SJSA1 (cell line): ENCODE measurements around the gene UNC13C. TPM values are rescaled to one million over a fixed set of nuclear protein-coding genes. Genes with fewer than 3 reads are reported as not detected.

Source experiments
- DNase-seq, 2 experiments: peaks; one replicate each; pipeline ENCODE4 v3.0.0-alpha.2; 2015 to 2020; ENCODE audit warnings: low spot score in 2 of 2, low read depth in 1 of 2
- H3K27ac ChIP-seq: fragments of 250-450 bp; sonication (Bioruptor Pico); 2 replicates; pipeline ENCODE4 v1.5.1; 2020; ENCODE audit warnings: mild to moderate bottlenecking, moderate library complexity
- H3K27me3 ChIP-seq: fragments of 250-450 bp; sonication (Bioruptor Pico); replicated peaks from 2 replicates; pipeline ENCODE4 v1.5.1; 2020; ENCODE audit warnings: mild to moderate bottlenecking, moderate library complexity
- H3K36me3 ChIP-seq: fragments of 250-450 bp; sonication (Bioruptor Pico); 2 replicates; pipeline ENCODE4 v1.5.1; 2020; ENCODE audit warnings: mild to moderate bottlenecking
- H3K4me1 ChIP-seq: fragments of 250-450 bp; sonication (Bioruptor Pico); replicated peaks from 2 replicates; pipeline ENCODE4 v1.6.1; 2021; ENCODE audit warnings: mild to moderate bottlenecking
- H3K4me3 ChIP-seq: fragments of 250-450 bp; sonication (Bioruptor Pico); 2 replicates; pipeline ENCODE4 v1.5.1; 2020; ENCODE audit warnings: mild to moderate bottlenecking
- H3K9me3 ChIP-seq: fragments of 250-450 bp; sonication (Bioruptor Pico); replicated peaks from 2 replicates; pipeline ENCODE4 v1.5.1; 2020; ENCODE audit warnings: mild to moderate bottlenecking
- total RNA-seq: library from RNA; depleted of rRNA; stranded (reverse); fragments of >200 nt; shearing (Covaris generic); gene quantifications from 2 replicates; pipeline ENCODE4 v1.2.3, GENCODE V29; 2014

The UNC13C gene
- total RNA-seq, 1 experiment from 2014 or later, result not detected

DNA sequence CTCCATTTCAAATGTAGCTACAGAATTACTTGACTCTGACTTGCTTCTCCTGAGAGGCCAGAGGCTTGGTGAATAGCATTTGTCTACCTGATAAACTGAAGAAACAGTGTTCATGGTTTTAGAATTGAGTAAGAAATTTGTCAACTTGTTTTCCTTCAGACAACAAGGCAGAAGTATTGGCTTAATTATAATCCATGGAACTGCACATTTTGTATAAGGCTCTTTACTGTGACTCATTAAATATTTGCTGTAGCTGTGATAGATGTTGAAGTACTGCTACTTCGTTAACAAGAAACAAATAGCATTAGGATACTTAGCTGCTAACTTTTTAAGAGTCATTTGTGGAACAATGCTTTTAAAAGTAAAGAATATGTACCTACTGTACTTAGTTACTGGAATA is 4.6 kb downstream of the UNC13C start:
- H3K4me1 ChIP-seq, result no peaks in the 10 kb centered on the region
- H3K27ac ChIP-seq, result no peak overlapping the region
- H3K4me3 ChIP-seq, result no peak overlapping the region
- 0 out of 2 replicates have a peak, but pooled peaks cover 2% of the 10 kb centered on the region for H3K9me3 ChIP-seq
- H3K27me3 ChIP-seq, result peaks cover 4% of the 10 kb centered on the region
- H3K36me3 ChIP-seq, result no peaks in the 10 kb centered on the region
- DNase-seq, result no peak

DNA sequence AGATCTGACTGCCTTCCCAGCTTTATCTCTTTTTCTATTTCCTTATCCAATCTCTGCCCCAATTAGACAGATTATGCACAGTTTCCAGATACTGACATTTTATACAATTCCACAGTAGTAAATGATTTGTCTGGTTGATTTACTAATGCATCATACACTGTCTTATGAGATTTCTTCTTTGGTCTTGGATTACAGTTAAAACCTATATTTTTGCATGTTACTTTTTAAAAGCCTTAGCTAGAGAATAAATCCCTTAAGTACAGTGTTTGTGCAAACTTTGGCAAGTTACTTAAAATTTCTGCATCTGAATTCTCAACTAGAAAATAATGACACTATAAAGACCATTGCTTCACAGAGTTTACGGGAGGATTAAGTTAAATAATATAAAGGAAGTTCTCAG is 6.0 kb downstream of the UNC13C start:
- DNase-seq, result no peak
- H3K36me3 ChIP-seq, result no peaks in the 10 kb centered on the region
- no peaks in the 10 kb centered on the region for H3K4me1 ChIP-seq
- H3K27me3 ChIP-seq, result peaks cover 4% of the 10 kb centered on the region
- no peak overlapping the region for H3K4me3 ChIP-seq
- H3K9me3 ChIP-seq, result 0 out of 2 replicates have a peak, but pooled peaks cover 2% of the 10 kb centered on the region
- no peak overlapping the region for H3K27ac ChIP-seq

DNA sequence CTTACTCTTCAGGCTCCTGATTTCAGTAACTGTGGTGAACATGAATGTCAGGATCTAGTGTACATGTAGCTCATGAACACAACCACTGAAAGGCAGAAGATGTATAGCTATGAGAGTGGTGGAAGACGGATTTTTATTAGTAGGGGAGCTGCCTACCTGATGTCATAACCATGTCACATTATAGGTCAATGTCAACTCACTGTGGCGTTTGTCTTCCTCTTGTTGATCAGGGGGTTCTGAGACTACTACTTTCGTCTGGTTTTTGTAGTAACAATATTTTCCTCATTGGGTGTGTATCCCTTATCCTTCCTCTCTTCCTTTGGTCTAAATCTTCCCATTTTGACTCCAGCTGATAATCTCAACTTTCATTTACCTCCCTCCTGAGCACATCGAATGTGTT is 7.3 kb downstream of the UNC13C start:
- no peak for DNase-seq
- H3K27me3 ChIP-seq, result no peaks in the 10 kb centered on the region
- H3K27ac ChIP-seq, result no peak overlapping the region
- no peaks in the 10 kb centered on the region for H3K36me3 ChIP-seq
- H3K4me1 ChIP-seq, result no peaks in the 10 kb centered on the region
- no peak overlapping the region for H3K4me3 ChIP-seq
- 0 out of 2 replicates have a peak, but pooled peaks cover 2% of the 10 kb centered on the region for H3K9me3 ChIP-seq

DNA sequence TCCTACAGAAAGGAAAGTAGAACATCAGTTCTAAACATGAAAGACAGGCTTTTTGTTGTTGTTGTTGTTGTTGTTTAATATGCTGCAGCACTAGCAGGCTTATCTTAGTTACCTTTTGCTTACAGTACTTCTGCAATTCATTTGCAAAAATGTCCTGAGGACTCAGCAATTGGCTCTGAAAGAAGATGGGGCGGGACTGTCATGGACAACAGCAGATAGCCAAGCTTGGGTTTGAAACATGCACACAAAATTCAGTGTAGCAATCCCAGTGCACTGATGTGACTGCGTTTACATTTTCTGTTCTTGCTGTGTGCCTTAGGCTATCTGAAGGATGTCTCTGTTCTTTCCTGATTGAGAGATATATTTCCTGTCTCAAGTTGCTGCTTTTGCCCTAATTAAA is 9.2 kb downstream of the UNC13C start:
- H3K27me3 ChIP-seq, result no peaks in the 10 kb centered on the region
- H3K4me1 ChIP-seq, result no peaks in the 10 kb centered on the region
- peaks cover 7% of the 10 kb centered on the region for H3K9me3 ChIP-seq
- H3K36me3 ChIP-seq, result no peaks in the 10 kb centered on the region
- H3K4me3 ChIP-seq, result no peak overlapping the region
- no peak for DNase-seq
- H3K27ac ChIP-seq, result no peak overlapping the region

DNA sequence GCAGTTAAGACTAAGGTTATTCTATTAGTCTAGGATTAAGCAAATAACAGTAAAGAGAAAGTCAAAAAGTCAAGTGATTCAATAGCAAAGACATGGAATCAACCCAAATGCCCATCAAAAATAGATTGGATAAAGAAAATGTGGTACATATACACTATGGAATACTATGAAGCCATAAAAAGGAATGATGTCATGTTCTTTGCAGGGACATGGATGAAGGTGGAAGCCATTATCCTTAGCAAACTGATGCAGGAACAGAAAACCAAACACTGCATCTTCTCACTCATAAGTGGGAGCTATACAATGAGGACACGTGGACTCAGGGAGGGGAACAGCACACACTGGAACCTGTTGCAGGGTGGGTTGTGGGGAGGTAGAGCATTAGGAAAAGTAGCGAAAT is 29.0 kb downstream of the UNC13C start:
- Histone ChIP-seq H3K4me1 (no peaks in the 10 kb centered on the region), H3K27me3 (no peaks in the 10 kb centered on the region), H3K9me3 (no peaks in the 10 kb centered on the region), H3K4me3 (no peak overlapping the region), H3K27ac (no peak overlapping the region), H3K36me3 (no peaks in the 10 kb centered on the region)
- DNase-seq, result no peak

DNA sequence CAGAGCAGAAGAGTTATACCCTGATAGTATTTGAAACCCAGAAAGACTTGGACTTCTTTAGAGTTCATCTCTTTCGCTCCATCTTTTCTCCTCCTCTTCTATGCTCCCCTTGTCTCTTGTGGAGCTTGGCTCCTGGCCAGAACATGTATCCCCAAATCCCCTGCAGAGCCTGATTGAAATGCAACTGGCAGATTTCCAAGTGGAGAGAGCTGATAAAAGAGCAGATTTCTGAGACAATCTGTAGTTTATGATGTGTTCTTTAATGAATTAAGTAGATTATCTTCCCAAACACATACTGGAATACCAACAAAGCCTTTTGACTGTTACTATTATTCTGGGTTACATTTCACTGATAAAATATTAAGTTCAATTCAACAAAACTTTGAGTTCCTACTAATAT is 33.4 kb downstream of the UNC13C start:
- H3K4me3 ChIP-seq, result no peak overlapping the region
- no peaks in the 10 kb centered on the region for H3K36me3 ChIP-seq
- no peaks in the 10 kb centered on the region for H3K9me3 ChIP-seq
- no peak overlapping the region for H3K27ac ChIP-seq
- no peak for DNase-seq
- H3K27me3 ChIP-seq, result no peaks in the 10 kb centered on the region
- H3K4me1 ChIP-seq, result no peaks in the 10 kb centered on the region

DNA sequence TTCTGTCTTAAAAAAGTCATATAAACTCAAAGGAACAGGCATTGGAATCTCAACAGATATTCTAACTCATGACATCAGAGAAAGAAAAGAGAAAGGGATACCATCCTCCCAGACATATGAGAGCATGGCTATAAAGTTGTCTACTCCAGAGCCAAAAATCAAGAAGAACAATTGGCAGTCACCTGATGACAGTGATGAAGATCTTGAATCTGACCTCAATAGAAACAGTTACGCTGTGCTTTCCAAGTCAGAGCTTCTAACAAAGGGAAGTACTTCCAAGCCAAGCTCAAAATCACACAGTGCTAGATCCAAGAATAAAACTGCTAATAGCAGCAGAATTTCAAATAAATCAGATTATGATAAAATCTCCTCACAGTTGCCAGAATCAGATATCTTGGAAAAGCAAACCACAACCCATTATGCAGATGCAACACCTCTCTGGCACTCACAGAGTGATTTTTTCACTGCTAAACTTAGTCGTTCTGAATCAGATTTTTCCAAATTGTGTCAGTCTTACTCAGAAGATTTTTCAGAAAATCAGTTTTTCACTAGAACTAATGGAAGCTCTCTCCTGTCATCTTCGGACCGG is 35.9 kb downstream of the UNC13C start:
- H3K36me3 ChIP-seq, result no peaks in the 10 kb centered on the region
- no peak overlapping the region for H3K4me3 ChIP-seq
- no peaks in the 10 kb centered on the region for H3K27me3 ChIP-seq
- H3K4me1 ChIP-seq, result no peaks in the 10 kb centered on the region
- no peaks in the 10 kb centered on the region for H3K9me3 ChIP-seq
- H3K27ac ChIP-seq, result no peak overlapping the region
- DNase-seq, result no peak

DNA sequence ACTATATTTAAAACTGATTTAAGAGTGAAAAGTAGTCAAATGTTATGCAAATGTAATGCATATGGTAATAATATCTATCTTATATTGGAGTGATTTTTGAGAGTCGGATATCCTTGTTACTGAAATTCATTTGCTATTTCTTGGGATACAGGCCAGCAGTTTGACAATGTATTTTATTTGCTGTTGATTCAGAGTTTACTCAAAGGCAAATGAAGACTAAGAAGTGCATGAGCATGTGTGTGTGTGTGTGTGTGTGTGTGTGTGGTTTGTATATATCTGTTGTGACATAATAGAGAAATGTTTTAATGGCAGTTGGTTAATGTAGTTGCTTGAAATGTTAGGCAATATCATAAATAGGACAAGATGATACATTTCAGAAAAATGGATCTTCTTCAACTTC is 39.0 kb downstream of the UNC13C start:
- Histone ChIP-seq H3K4me1 (no peaks in the 10 kb centered on the region), H3K4me3 (no peak overlapping the region), H3K9me3 (no peaks in the 10 kb centered on the region), H3K36me3 (no peaks in the 10 kb centered on the region), H3K27ac (no peak overlapping the region), H3K27me3 (no peaks in the 10 kb centered on the region)
- no peak for DNase-seq

DNA sequence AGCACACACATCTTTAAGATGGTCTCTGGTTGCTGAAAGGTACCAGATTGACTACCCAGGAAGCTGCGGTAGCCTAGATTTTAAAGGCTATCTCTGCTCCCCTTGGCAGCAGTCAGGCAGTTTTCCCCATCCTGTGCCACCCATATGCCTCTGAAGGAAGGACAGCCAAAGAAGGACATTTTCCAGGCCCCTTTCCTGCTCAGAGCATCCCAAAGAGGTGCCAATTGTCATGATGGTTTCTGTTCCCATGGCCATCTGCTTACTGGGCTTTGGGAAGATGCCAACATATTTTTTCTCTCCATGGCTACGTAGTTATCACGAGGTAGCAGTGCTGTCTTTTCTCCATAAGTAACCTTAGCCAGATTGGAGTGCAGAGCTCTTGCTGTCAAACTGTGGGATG is 39.7 kb downstream of the UNC13C start:
- Histone ChIP-seq H3K27me3 (no peaks in the 10 kb centered on the region), H3K36me3 (no peaks in the 10 kb centered on the region), H3K9me3 (0 out of 2 replicates have a peak, but pooled peaks cover 4% of the 10 kb centered on the region), H3K4me1 (no peaks in the 10 kb centered on the region), H3K27ac (no peak overlapping the region), H3K4me3 (no peak overlapping the region)
- no peak for DNase-seq

DNA sequence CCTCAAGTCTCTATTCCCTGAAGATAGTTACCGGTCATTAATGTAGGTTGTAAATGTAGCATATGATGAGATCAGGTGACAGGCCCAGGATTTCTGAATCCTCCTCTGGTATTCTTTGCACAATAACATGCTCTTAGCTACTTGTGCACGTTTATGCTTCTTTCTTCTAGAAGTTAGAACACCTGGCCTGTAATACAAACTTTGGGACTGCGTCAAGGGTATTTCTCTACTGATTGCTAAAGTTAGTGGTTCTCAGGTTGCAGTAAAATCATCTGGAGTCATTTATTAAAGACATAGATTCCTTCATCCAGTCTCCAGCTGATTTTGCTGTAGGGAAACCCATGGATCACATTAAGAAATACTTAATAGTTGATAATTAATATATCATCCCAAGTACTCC is 48.0 kb downstream of the UNC13C start:
- no peak overlapping the region for H3K4me3 ChIP-seq
- no peak for DNase-seq
- no peaks in the 10 kb centered on the region for H3K4me1 ChIP-seq
- no peak overlapping the region for H3K27ac ChIP-seq
- H3K9me3 ChIP-seq, result 0 out of 2 replicates have a peak, but pooled peaks cover 11% of the 10 kb centered on the region
- no peaks in the 10 kb centered on the region for H3K27me3 ChIP-seq
- H3K36me3 ChIP-seq, result no peaks in the 10 kb centered on the region

DNA sequence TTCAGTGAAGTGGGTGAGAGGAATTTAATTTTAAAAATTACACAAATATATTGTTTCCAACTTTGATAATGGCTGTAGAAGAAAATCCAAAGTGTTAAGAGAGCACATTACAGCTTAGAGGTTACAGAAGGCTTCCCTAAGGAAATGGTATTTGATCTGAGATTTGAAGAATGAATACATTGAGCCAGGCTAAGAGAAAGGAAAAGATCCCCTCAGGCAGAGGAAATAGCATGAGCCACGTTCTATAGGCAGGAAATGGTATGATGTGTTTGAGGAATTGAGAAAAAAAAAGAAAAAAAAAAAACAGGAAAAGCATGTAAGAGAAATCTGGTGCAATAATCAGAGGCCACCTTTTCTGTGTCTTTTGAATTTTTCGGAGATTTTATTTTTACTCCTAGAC is 48.6 kb downstream of the UNC13C start:
- Histone ChIP-seq H3K9me3 (0 out of 2 replicates have a peak, but pooled peaks cover 11% of the 10 kb centered on the region), H3K4me3 (no peak overlapping the region), H3K4me1 (no peaks in the 10 kb centered on the region), H3K27me3 (no peaks in the 10 kb centered on the region), H3K27ac (no peak overlapping the region), H3K36me3 (no peaks in the 10 kb centered on the region)
- DNase-seq, result no peak

DNA sequence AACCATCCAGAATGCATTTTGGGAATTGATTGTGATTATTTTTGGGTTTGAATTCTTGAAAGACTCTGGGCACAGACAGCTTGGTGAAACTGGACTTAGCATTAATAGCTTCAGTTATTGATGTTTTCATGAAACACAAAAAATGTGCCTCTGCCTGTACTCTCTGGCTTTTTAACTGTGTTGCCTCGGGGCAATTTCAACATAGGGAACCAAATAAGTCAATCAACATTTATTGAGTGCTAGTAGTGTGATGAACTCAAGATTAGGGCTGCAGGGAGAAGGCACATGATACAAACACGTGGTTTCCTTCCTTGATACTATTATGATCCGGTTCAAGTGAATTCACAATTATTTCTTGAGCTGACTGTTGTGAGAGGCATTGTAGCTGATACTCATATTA is 50.8 kb downstream of the UNC13C start:
- Histone ChIP-seq H3K9me3 (0 out of 2 replicates have a peak, but pooled peaks cover 3% of the 10 kb centered on the region), H3K36me3 (no peaks in the 10 kb centered on the region), H3K27ac (no peak overlapping the region), H3K4me1 (no peaks in the 10 kb centered on the region), H3K27me3 (no peaks in the 10 kb centered on the region), H3K4me3 (no peak overlapping the region)
- DNase-seq, result no peak

DNA sequence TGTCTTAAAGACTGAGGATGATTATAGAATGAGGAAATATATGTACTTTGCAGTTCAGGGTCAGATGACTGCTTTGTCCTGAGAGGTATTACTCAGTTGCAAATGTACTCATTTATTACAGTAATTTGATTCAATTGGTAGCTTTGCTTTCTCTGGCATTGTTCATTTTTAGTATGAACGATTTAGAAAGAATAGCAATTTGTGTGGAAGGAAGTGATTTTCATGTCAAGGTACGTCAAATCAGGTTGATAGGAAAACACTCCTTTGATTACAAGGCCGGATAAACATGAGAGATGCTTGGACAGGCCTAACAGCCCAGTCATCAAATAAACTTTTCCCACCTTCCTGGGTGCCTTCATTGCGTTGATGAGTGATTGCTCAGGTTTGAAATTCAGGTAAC is 53.8 kb downstream of the UNC13C start:
- Histone ChIP-seq H3K36me3 (no peaks in the 10 kb centered on the region), H3K27ac (no peak overlapping the region), H3K4me3 (no peak overlapping the region), H3K27me3 (no peaks in the 10 kb centered on the region), H3K9me3 (0 out of 2 replicates have a peak, but pooled peaks cover 3% of the 10 kb centered on the region), H3K4me1 (no peaks in the 10 kb centered on the region)
- no peak for DNase-seq

DNA sequence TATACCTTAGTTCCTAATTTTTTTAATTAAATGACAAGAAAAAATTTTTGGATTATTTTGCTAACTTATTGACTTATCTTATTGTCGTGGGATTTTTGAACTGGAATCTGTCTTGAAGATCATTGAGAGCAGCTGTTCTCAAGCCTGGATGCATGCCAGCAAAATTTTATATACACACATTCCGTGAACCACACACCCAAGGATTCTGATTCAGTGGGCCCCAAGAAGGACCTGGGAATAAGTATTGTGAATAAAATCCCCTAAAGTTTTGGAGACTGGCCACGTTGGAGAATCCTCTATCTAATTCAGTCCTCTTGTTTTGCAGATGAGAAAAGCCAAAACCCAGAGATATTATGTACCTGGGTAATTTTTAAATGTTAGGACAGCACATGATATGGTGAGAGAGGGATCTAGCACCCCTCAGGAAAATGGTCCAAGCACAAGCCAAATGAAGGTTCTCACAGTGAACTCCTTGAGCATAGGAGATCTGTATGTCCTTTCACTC is 55.2 kb downstream of the UNC13C start:
- Histone ChIP-seq H3K4me1 (no peaks in the 10 kb centered on the region), H3K4me3 (no peak overlapping the region), H3K36me3 (no peaks in the 10 kb centered on the region), H3K27ac (no peak overlapping the region), H3K27me3 (no peaks in the 10 kb centered on the region), H3K9me3 (0 out of 2 replicates have a peak, but pooled peaks cover 3% of the 10 kb centered on the region)
- DNase-seq, result no peak
